ES-I3 (cell line): ENCODE results near the gene BSG.

Experiments used
- H3K36me3 ChIP-seq: 2 replicates; pipeline ENCODE4 v1.6.1; 2013; ENCODE audit warnings: mild to moderate bottlenecking, low read length, control low read depth, moderate library complexity; ENCODE audit not compliant: insufficient read depth
- H3K4me1 ChIP-seq: 2 replicates; pipeline ENCODE4 v1.6.1; 2013; ENCODE audit warnings: mild to moderate bottlenecking, control low read depth, low read length; ENCODE audit not compliant: insufficient read depth
- H3K9ac ChIP-seq: 2 replicates; pipeline ENCODE4 v1.6.1; 2013; ENCODE audit warnings: low read depth, mild to moderate bottlenecking, low read length, moderate library complexity
- H3K9me3 ChIP-seq: 2 replicates; pipeline ENCODE4 v1.6.1; 2013; ENCODE audit warnings: mild to moderate bottlenecking, low read length, moderate library complexity; ENCODE audit not compliant: control insufficient read depth, insufficient read depth

BSG gene

GRCh38 chr19:548886-549830 is 23.2 kb upstream of the BSG start:
- Histone ChIP-seq H3K36me3 (no peaks in the 10 kb centered on the region), H3K4me1 (no peaks in the 10 kb centered on the region), H3K9me3 (no peaks in the 10 kb centered on the region), H3K9ac (no peak overlapping the region)

GRCh38 chr19:554817-555216 is 17.6 kb upstream of the BSG start:
- H3K4me1 ChIP-seq, result no peaks in the 10 kb centered on the region
- no peaks in the 10 kb centered on the region for H3K9me3 ChIP-seq
- no peak overlapping the region for H3K9ac ChIP-seq
- H3K36me3 ChIP-seq, result no peaks in the 10 kb centered on the region

DNA sequence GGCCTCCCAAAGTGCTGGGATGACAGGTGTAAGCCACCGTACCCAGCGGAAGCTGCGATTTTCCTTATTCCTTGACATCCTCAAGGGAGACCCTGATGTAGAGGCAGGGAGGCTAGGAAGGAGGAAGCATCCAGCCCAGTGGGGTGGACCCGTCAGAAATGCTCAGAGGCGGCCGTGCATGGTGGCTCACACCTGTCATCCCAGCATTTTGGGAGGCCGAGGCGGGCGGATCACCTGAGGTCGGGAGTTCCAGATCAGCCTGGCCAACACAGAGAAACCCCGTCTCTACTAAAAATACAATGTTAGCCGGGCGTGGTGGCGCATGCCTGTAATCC is 17.0 kb upstream of the BSG start:
- Histone ChIP-seq H3K9ac (no peak overlapping the region), H3K36me3 (no peaks in the 10 kb centered on the region), H3K4me1 (no peaks in the 10 kb centered on the region), H3K9me3 (no peaks in the 10 kb centered on the region)

GRCh38 chr19:556611-557382 is 15.6 kb upstream of the BSG start:
- Histone ChIP-seq H3K4me1 (no peaks in the 10 kb centered on the region), H3K9ac (no peak overlapping the region)

DNA sequence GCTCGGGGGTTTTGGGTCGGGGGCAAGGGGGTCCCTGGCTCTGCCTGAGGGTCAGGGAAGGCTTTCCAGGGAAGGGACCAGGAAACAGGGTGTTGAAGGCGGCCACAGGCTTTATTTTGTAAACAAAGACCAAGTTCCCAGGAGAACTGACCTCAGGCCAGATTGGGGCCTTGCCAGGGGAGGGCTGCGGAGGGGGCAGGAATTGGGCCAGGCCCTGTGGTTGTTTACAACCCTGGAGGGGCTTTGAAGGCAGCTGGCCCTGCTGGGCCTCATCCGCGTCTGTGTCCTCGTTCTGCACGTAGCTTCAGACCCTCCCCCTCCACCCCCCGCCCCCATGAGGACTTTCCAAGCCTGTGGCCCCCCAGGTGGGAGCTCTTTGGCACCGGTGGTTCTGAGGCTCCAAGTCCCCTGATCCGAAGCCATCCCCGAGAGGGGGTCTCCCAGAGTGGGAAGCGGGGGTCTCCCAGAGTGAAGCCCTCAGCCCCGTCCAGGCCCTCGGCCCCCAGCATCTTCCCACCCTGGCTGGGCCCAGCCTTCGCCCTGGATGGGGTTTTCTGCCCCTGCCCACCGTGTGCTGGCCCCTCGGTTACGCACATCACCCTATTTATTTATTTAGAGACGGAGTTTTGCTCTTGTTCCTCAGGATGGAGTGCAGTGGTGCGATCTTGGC is 13.5 kb upstream of the BSG start:
- no peak overlapping the region for H3K9ac ChIP-seq
- H3K36me3 ChIP-seq, result no peaks in the 10 kb centered on the region
- H3K4me1 ChIP-seq, result no peaks in the 10 kb centered on the region
- no peaks in the 10 kb centered on the region for H3K9me3 ChIP-seq

More at GRCh38 chr19:556611-557382, 15.6 kb upstream of the BSG start:
- no peaks in the 10 kb centered on the region for H3K9me3 ChIP-seq
- no peaks in the 10 kb centered on the region for H3K36me3 ChIP-seq

- H3K9ac ChIP-seq, result no peak overlapping the region
- H3K36me3 ChIP-seq, result no peaks in the 10 kb centered on the region
- H3K4me1 ChIP-seq, result no peaks in the 10 kb centered on the region
- H3K9me3 ChIP-seq, result no peaks in the 10 kb centered on the region
These were observed 12.3 kb upstream of the BSG start for GRCh38 chr19:560121-560520.

DNA sequence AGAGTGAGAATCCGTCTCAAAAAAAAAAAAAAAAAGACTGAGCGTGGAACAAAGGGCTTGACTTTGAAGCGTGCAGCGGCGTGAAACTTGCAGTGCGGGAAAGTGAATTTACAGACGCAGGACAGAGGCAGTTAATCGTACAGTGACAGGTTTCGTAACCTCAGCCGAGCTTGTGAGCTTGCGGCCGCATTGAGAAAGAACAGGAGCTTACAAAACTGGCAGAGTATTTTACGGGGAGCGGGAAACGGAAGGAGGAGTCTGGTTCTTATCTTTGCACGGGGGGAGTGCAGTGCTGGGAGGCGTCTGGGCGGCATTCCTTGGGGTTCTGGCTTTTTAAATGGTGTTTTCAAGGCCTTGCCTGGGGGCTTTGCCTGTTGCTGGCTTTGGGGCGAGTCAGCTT is 6.0 kb upstream of the BSG start:
- H3K9me3 ChIP-seq, result peaks cover 3% of the 10 kb centered on the region
- H3K36me3 ChIP-seq, result no peaks in the 10 kb centered on the region
- no peak overlapping the region for H3K9ac ChIP-seq
- no peaks in the 10 kb centered on the region for H3K4me1 ChIP-seq

DNA sequence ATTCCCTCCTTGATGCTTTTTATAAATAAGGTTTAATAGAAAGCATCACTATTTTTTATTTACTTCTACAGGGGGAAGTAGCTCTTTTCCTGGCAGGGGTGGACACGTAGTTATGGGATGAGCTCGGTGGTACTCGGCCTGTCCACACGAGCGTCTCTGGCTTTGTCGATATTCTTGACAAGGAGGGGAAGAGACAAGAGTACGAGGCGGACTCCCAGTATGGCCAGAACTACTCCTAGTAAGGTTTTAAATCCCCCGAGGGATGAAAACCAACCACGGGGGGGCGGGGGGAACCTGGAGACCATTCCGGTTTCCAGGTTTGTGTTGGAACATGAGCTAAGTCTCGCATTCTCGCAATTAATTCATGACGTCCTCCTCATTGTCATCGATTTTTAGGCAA is 5.6 kb upstream of the BSG start:
- Histone ChIP-seq H3K9ac (no peak overlapping the region), H3K36me3 (no peaks in the 10 kb centered on the region), H3K4me1 (no peaks in the 10 kb centered on the region), H3K9me3 (peaks cover 3% of the 10 kb centered on the region)

DNA sequence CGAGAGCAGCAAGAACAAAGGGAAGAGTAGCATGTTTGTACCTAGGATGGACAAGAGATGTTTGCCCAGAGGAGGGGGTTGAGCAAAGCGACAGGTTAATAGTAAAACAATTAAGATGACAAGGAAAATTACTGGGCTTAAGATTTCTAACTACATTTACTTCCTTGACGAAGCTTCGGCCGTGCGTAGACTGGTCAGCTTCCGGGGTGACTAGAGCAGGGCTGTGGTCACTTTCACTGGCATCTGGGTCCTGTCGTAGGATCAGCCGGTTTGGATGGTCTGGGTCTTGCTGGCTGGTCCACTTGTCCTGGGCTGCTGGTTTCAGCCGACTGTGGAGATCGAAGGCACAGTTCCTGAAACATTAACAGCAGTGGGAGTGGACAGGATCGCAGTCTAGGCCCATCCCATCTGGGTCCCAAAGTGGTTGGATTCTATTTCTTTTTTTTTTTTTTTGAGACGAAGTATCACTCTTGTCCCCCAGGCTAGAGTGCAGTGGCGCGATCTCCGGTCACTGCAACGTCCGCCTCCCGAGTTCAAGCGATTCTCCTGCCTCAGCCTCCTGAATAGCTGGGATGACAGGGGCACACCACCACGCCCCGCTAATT is 5.0 kb upstream of the BSG start:
- H3K9me3 ChIP-seq, result peaks cover 3% of the 10 kb centered on the region
- H3K9ac ChIP-seq, result no peak overlapping the region
- H3K4me1 ChIP-seq, result no peaks in the 10 kb centered on the region
- no peaks in the 10 kb centered on the region for H3K36me3 ChIP-seq

DNA sequence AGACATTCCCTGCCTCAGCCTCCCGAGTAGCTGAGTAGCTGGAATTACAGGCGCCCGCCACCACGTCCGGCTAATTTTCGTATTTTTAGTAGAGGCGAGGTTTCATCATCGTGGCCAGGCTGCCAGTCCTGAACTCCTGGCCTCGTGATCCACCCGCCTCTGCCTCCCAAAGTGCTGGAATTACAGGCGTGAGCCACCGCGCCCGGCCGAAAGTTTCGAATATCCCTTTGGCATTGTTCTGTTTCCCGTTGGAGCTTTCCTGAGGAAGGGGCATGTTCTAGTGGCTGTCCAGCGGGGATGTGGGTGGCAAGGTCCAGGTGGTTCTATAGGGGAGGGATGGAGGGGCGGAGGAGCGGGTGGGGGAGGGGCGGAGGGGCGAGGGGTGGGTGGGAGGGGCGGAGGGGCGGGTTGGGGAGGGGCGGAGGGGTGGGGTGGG is 2.1 kb upstream of the BSG start:
- Histone ChIP-seq H3K4me1 (peaks cover 6% of the 10 kb centered on the region; the same call in 1 of the 2 replicates), H3K36me3 (no peaks in the 10 kb centered on the region), H3K9ac (no peak overlapping the region), H3K9me3 (peaks cover 3% of the 10 kb centered on the region)

DNA sequence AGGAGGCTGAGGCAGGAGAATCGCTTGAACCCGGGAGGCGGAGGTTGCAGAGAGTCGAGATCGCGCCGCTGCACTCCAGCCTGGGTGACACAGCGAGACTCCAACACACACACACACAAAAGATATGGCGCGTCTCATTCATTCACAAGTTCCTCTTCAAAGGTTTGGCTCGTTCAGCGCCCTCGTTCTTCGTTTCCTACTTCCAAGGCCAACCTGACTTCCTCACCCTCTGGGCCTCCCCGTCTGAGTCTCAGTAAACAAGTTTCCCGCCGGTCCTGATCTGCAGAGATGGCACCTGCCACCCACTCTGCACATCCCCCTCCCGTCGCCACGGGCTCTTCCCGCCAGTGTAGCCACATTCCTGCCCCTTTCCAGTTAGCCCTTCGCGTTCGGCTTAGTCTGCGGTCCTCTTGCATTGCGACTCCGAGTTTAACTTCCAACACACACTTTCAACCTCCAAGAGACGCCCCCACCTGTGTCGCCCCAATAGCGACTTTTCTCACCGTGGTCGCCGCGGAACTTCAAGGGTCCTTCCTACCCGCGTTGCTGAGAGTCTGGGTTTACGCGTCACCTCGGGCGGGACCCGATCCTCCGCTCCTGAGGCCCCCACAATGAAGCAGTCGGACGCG is 1.3 kb upstream of the BSG start:
- H3K9me3 ChIP-seq, result peaks cover 3% of the 10 kb centered on the region
- H3K36me3 ChIP-seq, result no peaks in the 10 kb centered on the region; the same call in 1 of the 2 replicates
- peak overlapping the region; percentile 68 for H3K9ac ChIP-seq
- H3K4me1 ChIP-seq, result peaks cover 7% of the 10 kb centered on the region; the same call in 1 of the 2 replicates

- peaks cover 9% of the 10 kb centered on the region; the same call in 1 of the 2 replicates for H3K4me1 ChIP-seq
- no peaks in the 10 kb centered on the region; the same call in 1 of the 2 replicates for H3K36me3 ChIP-seq
- H3K9ac ChIP-seq, result peak overlapping the region; percentile 68
- H3K9me3 ChIP-seq, result peaks cover 3% of the 10 kb centered on the region
These were observed 826 bp upstream of the BSG start for GRCh38 chr19:571566-571974.

- H3K4me1 ChIP-seq, result peaks cover 9% of the 10 kb centered on the region; the same call in 1 of the 2 replicates
- H3K36me3 ChIP-seq, result no peaks in the 10 kb centered on the region; the same call in 1 of the 2 replicates
- H3K9ac ChIP-seq, result peak overlapping the region; percentile 88
These were observed 535 bp downstream of the BSG start for GRCh38 chr19:572743-573518.

More at GRCh38 chr19:572743-573518, 535 bp downstream of the BSG start:
- peaks cover 3% of the 10 kb centered on the region for H3K9me3 ChIP-seq
